ENCODE data around the gene CACNA1C. TPM values are rescaled to one million over a fixed set of nuclear protein-coding genes. Genes with fewer than 3 reads are reported as not detected.

Gene CACNA1C
- total and polyA plus RNA-seq, 2 donors (not counting 1 experiment from before 2014, with no cell fraction given) = 7.6 to 11.4 TPM

GRCh38 chr12:2451497-2451896 is 398.7 kb downstream of the CACNA1C start:
- no peaks in the 10 kb centered on the region for H3K9me3 ChIP-seq (ENCODE audit: control insufficient read depth, insufficient read depth, low read depth, low read length)
- no peak for DNase-seq (ENCODE audit: low read depth in 2 of 2)
- no peak overlapping the region for H3K4me2 ChIP-seq (ENCODE audit: extremely low read depth, insufficient read depth, low read length)
- H3K27ac ChIP-seq (ENCODE audit: insufficient read depth, low read length) = no peak overlapping the region
- H4K20me1 ChIP-seq (ENCODE audit: control insufficient read depth, extremely low read depth, insufficient read depth, low read length) = no peaks in the 10 kb centered on the region
- no peaks in the 10 kb centered on the region for H3K27me3 ChIP-seq (ENCODE audit: control insufficient read depth, insufficient read depth, low read length)
- no peak overlapping the region for H3K9ac ChIP-seq (ENCODE audit: insufficient read depth, low read length)
- H3K79me2 ChIP-seq (ENCODE audit: control insufficient read depth, insufficient read depth, low read length) = no peaks in the 10 kb centered on the region
- H3K36me3 ChIP-seq (ENCODE audit: control insufficient read depth, insufficient read depth, low read length) = no peaks in the 10 kb centered on the region
- TF ChIP-seq EZH2 (IDR thresholded peaks at IDR 0.05; ENCODE audit: low read length, missing control alignments) (no peak), CTCF (conservative IDR thresholded peaks at IDR 0.05 in 1 of 2, IDR thresholded peaks at IDR 0.05 in 1 of 2; ENCODE audit: low read depth in 1 of 2, low read length in 2 of 2) (no peak)
- H3K4me1 ChIP-seq (ENCODE audit: control insufficient read depth, extremely low read depth, insufficient read depth, low read length) = no peaks in the 10 kb centered on the region
- H2AFZ ChIP-seq (ENCODE audit: low read length) = no peak overlapping the region
- no peak overlapping the region for H3K4me3 ChIP-seq (replicated peaks in 1 of 4; ENCODE audit: control extremely low read depth in 1 of 4, insufficient read depth in 1 of 4, low read depth in 3 of 4, low read length in 4 of 4)

- no peaks in the 10 kb centered on the region for H3K4me1 ChIP-seq (ENCODE audit: control insufficient read depth, extremely low read depth, insufficient read depth, low read length)
- H3K4me3 ChIP-seq (replicated peaks in 1 of 4; ENCODE audit: control extremely low read depth in 1 of 4, insufficient read depth in 1 of 4, low read depth in 3 of 4, low read length in 4 of 4) = no peak overlapping the region
- no peaks in the 10 kb centered on the region for H3K9me3 ChIP-seq (ENCODE audit: control insufficient read depth, insufficient read depth, low read depth, low read length)
- DNase-seq (ENCODE audit: low read depth in 2 of 2) = no peak
- H3K27ac ChIP-seq (ENCODE audit: insufficient read depth, low read length) = no peak overlapping the region
- H2AFZ ChIP-seq (ENCODE audit: low read length) = no peak overlapping the region
- no peak for TF ChIP-seq CTCF (conservative IDR thresholded peaks at IDR 0.05 in 1 of 2, IDR thresholded peaks at IDR 0.05 in 1 of 2; ENCODE audit: low read depth in 1 of 2, low read length in 2 of 2)
- no peak for TF ChIP-seq EZH2 (IDR thresholded peaks at IDR 0.05; ENCODE audit: low read length, missing control alignments)
- H3K4me2 ChIP-seq (ENCODE audit: extremely low read depth, insufficient read depth, low read length) = no peak overlapping the region
- no peaks in the 10 kb centered on the region for H3K36me3 ChIP-seq (ENCODE audit: control insufficient read depth, insufficient read depth, low read length)
- H3K27me3 ChIP-seq (ENCODE audit: control insufficient read depth, insufficient read depth, low read length) = no peaks in the 10 kb centered on the region
- H3K79me2 ChIP-seq (ENCODE audit: control insufficient read depth, insufficient read depth, low read length) = no peaks in the 10 kb centered on the region
- no peak overlapping the region for H3K9ac ChIP-seq (ENCODE audit: insufficient read depth, low read length)
- no peaks in the 10 kb centered on the region for H4K20me1 ChIP-seq (ENCODE audit: control insufficient read depth, extremely low read depth, insufficient read depth, low read length)
Observed at GRCh38 chr12:2453076-2453760, 400.4 kb downstream of the CACNA1C start.

DNA sequence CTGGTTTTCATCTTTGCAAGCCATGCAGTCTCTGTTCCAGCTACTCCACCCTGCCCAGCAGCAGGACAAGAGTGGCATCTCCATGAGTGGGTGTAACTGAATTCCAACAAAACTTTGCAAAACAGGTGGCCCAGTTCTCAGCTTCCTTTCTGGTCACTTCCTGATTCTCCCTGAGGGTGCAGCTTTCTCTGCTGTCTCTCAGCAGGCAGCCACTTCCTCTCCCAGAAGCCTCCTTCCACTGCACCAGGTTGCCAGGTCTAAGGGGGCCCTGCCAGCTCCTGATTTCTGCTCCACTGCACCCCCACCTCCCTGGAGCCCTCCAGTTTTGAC is 400.9 kb downstream of the CACNA1C start:
- Histone ChIP-seq H3K79me2 (ENCODE audit: control insufficient read depth, insufficient read depth, low read length) (no peaks in the 10 kb centered on the region), H3K27me3 (ENCODE audit: control insufficient read depth, insufficient read depth, low read length) (no peaks in the 10 kb centered on the region), H3K4me2 (ENCODE audit: extremely low read depth, insufficient read depth, low read length) (no peak overlapping the region), H3K9me3 (ENCODE audit: control insufficient read depth, insufficient read depth, low read depth, low read length) (no peaks in the 10 kb centered on the region), H3K4me1 (ENCODE audit: control insufficient read depth, extremely low read depth, insufficient read depth, low read length) (no peaks in the 10 kb centered on the region), H3K36me3 (ENCODE audit: control insufficient read depth, insufficient read depth, low read length) (no peaks in the 10 kb centered on the region), H3K9ac (ENCODE audit: insufficient read depth, low read length) (no peak overlapping the region), H2AFZ (ENCODE audit: low read length) (no peak overlapping the region), H3K27ac (ENCODE audit: insufficient read depth, low read length) (no peak overlapping the region), H4K20me1 (ENCODE audit: control insufficient read depth, extremely low read depth, insufficient read depth, low read length) (no peaks in the 10 kb centered on the region), H3K4me3 (replicated peaks in 1 of 4; ENCODE audit: control extremely low read depth in 1 of 4, insufficient read depth in 1 of 4, low read depth in 3 of 4, low read length in 4 of 4) (no peak overlapping the region)
- no peak for DNase-seq (ENCODE audit: low read depth in 2 of 2)
- TF ChIP-seq EZH2 (IDR thresholded peaks at IDR 0.05; ENCODE audit: low read length, missing control alignments) (no peak), CTCF (conservative IDR thresholded peaks at IDR 0.05 in 1 of 2, IDR thresholded peaks at IDR 0.05 in 1 of 2; ENCODE audit: low read depth in 1 of 2, low read length in 2 of 2) (no peak)
